ENCODE results near the gene MBL2.

DNA sequence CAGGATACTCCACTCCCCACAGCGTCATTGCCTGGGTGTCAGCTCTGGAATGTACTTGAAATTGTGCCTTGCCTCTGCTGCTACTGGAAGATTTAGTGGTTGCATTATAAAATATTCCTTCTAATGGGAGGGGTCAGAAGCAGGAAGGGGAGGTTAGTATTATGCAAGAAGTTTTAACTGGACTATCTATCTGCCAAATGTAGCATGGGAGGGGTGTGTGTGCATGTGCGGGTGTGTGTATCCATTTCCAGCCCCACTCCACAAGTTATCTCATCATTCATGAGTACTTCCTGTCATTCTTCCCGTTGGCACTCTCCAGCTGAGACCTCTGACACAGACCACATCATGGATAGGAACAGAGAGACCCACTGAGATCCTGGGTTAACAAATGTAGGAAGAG lies 13.4 kb downstream of the MBL2 start:
- TF ChIP-seq, protein P1, sequence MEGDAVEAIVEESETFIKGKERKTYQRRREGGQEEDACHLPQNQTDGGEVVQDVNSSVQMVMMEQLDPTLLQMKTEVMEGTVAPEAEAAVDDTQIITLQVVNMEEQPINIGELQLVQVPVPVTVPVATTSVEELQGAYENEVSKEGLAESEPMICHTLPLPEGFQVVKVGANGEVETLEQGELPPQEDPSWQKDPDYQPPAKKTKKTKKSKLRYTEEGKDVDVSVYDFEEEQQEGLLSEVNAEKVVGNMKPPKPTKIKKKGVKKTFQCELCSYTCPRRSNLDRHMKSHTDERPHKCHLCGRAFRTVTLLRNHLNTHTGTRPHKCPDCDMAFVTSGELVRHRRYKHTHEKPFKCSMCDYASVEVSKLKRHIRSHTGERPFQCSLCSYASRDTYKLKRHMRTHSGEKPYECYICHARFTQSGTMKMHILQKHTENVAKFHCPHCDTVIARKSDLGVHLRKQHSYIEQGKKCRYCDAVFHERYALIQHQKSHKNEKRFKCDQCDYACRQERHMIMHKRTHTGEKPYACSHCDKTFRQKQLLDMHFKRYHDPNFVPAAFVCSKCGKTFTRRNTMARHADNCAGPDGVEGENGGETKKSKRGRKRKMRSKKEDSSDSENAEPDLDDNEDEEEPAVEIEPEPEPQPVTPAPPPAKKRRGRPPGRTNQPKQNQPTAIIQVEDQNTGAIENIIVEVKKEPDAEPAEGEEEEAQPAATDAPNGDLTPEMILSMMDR (IDR thresholded peaks at IDR 0.05), result no peak
- TF ChIP-seq ZFX (IDR thresholded peaks at IDR 0.05; ENCODE audit: borderline replicate concordance), result no peak
